Kasumi-1 (cell line): Measurements from ENCODE around the gene GM2A.
"Not testable (repeated sequence)": the region's sequence is repeated elsewhere in the genome, so short reads cannot be mapped to it uniquely, and the experiment has no call there.

Source experiments
- DNase-seq, 2 experiments: peaks; one replicate each; lab custom pipeline; 2025; lab: John Stamatoyannopoulos, UW

The GM2A gene

GRCh38 chr5:151251621-151252020, 1.4 kb upstream of the GM2A start:
- DNase-seq: no peak

GRCh38 chr5:151253605-151253950, 593 bp downstream of the GM2A start:
- DNase-seq: peak in 1 of 2 experiments; percentile 22

- no peak for DNase-seq
Observed at GRCh38 chr5:151254556-151254955, 1.6 kb downstream of the GM2A start.

- not testable (repeated sequence) for DNase-seq
Observed at GRCh38 chr5:151254990-151255389, 2.0 kb downstream of the GM2A start.

- DNase-seq: peak; percentile 15 to 45
Observed at GRCh38 chr5:151255621-151256286, 2.8 kb downstream of the GM2A start.

GRCh38 chr5:151257731-151258181, 4.8 kb downstream of the GM2A start:
- DNase-seq: no peak

GRCh38 chr5:151258201-151258611, 5.2 kb downstream of the GM2A start:
- no peak for DNase-seq

- no peak for DNase-seq
Observed at GRCh38 chr5:151258816-151259215, 5.8 kb downstream of the GM2A start.

GRCh38 chr5:151259931-151260330, 6.9 kb downstream of the GM2A start:
- no peak for DNase-seq

GRCh38 chr5:151262532-151262931, 9.5 kb downstream of the GM2A start:
- no peak for DNase-seq

GRCh38 chr5:151264113-151264512, 11.1 kb downstream of the GM2A start:
- DNase-seq: no peak

- no peak for DNase-seq
Observed at GRCh38 chr5:151267491-151268260, 14.7 kb downstream of the GM2A start.

GRCh38 chr5:151270599-151270998, 17.6 kb downstream of the GM2A start:
- no peak for DNase-seq

GRCh38 chr5:151271336-151271735, 18.4 kb downstream of the GM2A start:
- DNase-seq: peak; percentile 21 to 46

GRCh38 chr5:151274666-151275065, 21.7 kb downstream of the GM2A start:
- DNase-seq: no peak

GRCh38 chr5:151275803-151276202, 22.8 kb downstream of the GM2A start:
- DNase-seq: no peak

- no peak for DNase-seq
Observed at GRCh38 chr5:151278845-151279244, 25.9 kb downstream of the GM2A start.

GRCh38 chr5:151280443-151280842, 27.5 kb downstream of the GM2A start:
- no peak for DNase-seq

GRCh38 chr5:151281001-151281639, 28.1 kb downstream of the GM2A start:
- DNase-seq: no peak

- DNase-seq: no peak
Observed at GRCh38 chr5:151283120-151283825, 30.3 kb downstream of the GM2A start.

- peak; percentile 2 to 19 for DNase-seq
Observed at GRCh38 chr5:151284392-151284967, 31.5 kb downstream of the GM2A start.

- no peak for DNase-seq
Observed at GRCh38 chr5:151285683-151286082, 32.7 kb downstream of the GM2A start.
